Measurements from ENCODE around the gene TUBB1. TPM values are rescaled to one million over a fixed set of nuclear protein-coding genes. Genes with fewer than 3 reads are reported as not detected.

TUBB1 gene
- total RNA-seq, 1 experiment from 2014 or later = not detected

DNA sequence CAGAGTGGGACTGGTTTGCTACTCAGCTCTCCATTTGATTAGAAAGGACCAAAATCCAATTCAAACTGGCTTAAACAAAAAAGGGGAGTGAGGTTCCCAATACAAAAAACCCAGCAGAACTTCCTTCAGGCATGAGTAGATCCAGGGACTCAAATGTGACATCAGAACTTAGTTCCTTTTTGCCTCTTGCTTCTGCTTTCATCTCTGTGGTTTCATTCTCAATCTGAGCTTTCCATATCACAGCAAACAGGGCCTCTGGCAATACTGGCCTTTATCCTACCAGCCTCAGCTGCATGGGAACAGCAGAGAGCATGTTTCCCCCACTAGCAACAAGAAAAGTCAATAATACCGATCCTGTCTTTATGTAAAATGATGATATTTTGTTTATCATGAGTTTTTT, 52.0 kb downstream of the TUBB1 start:
- Histone ChIP-seq H3K36me3 (ENCODE audit: insufficient read depth, low read length, poor library complexity, severe bottlenecking) (no peaks in the 10 kb centered on the region), H3K4me1 (ENCODE audit: insufficient read depth, low read length, poor library complexity, severe bottlenecking) (no peaks in the 10 kb centered on the region), H3K27me3 (replicated peaks; ENCODE audit: insufficient read depth, low read depth, low read length, poor library complexity) (peaks cover 80% of the 10 kb centered on the region), H3K27ac (ENCODE audit: low read depth, low read length, poor library complexity, severe bottlenecking) (no peak overlapping the region), H3K9me3 (ENCODE audit: low read depth, low read length, poor library complexity, severe bottlenecking) (no peaks in the 10 kb centered on the region), H3K4me3 (ENCODE audit: low read depth, low read length, poor library complexity, severe bottlenecking) (no peak overlapping the region)
- no TSS peak for BruUV-seq (replicated peaks)
- intact Hi-C loops (cut with micrococcal nuclease; ENCODE audit: unreplicated experiment) = no loop called here
- ChIA-PET CTCF (no interaction called here), POLR2A (ENCODE audit: low non-redundant PET) (no interaction called here)
- DNase-seq (ENCODE audit: low spot score) = no peak
- TF ChIP-seq, protein P1, sequence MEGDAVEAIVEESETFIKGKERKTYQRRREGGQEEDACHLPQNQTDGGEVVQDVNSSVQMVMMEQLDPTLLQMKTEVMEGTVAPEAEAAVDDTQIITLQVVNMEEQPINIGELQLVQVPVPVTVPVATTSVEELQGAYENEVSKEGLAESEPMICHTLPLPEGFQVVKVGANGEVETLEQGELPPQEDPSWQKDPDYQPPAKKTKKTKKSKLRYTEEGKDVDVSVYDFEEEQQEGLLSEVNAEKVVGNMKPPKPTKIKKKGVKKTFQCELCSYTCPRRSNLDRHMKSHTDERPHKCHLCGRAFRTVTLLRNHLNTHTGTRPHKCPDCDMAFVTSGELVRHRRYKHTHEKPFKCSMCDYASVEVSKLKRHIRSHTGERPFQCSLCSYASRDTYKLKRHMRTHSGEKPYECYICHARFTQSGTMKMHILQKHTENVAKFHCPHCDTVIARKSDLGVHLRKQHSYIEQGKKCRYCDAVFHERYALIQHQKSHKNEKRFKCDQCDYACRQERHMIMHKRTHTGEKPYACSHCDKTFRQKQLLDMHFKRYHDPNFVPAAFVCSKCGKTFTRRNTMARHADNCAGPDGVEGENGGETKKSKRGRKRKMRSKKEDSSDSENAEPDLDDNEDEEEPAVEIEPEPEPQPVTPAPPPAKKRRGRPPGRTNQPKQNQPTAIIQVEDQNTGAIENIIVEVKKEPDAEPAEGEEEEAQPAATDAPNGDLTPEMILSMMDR (conservative IDR thresholded peaks at IDR 0.05; ENCODE audit: low read depth, low read length) = no peak
- no peak for TF ChIP-seq EZH2 (IDR thresholded peaks at IDR 0.05; ENCODE audit: borderline replicate concordance, low read depth, low read length, poor library complexity, severe bottlenecking)

DNA sequence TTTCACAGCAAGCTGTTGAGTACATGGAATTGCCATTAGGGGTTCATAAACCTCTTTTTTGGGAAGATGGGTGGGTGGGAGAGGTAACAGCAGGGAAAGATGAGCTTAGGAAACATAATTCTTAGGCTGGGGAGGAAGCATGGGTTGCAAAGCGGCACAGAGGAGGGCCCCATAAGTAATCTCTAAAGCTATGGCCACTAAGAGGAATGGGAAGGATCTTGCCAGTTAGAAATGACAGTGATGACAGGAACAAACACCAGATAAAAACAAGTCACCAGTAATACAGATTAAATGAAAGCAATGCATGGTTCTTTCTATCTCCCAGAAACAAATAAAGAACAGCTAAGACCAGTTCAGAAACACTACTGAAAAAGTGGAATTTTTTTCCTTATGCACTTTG, 54.4 kb downstream of the TUBB1 start:
- no TSS peak for BruUV-seq (replicated peaks)
- ChIA-PET CTCF (interaction anchor here (0.7 to 1.3 kb wide), 2 partner anchors 9 to 45 kb away, joined by 7 to 16 read pairs; no protein-coding TSS in a partner anchor), POLR2A (ENCODE audit: low non-redundant PET) (no interaction called here)
- H3K9me3 ChIP-seq (ENCODE audit: low read depth, low read length, poor library complexity, severe bottlenecking) = no peaks in the 10 kb centered on the region
- H3K27me3 ChIP-seq (replicated peaks; ENCODE audit: insufficient read depth, low read depth, low read length, poor library complexity) = peaks cover 87% of the 10 kb centered on the region
- no peaks in the 10 kb centered on the region for H3K36me3 ChIP-seq (ENCODE audit: insufficient read depth, low read length, poor library complexity, severe bottlenecking)
- no peak for DNase-seq (ENCODE audit: low spot score)
- no peak overlapping the region for H3K27ac ChIP-seq (ENCODE audit: low read depth, low read length, poor library complexity, severe bottlenecking)
- intact Hi-C loops (cut with micrococcal nuclease; ENCODE audit: unreplicated experiment) = no loop called here
- TF ChIP-seq EZH2 (IDR thresholded peaks at IDR 0.05; ENCODE audit: borderline replicate concordance, low read depth, low read length, poor library complexity, severe bottlenecking) = no peak
- TF ChIP-seq, protein P1 (conservative IDR thresholded peaks at IDR 0.05; ENCODE audit: low read depth, low read length) = no peak
- no peaks in the 10 kb centered on the region for H3K4me1 ChIP-seq (ENCODE audit: insufficient read depth, low read length, poor library complexity, severe bottlenecking)
- no peak overlapping the region for H3K4me3 ChIP-seq (ENCODE audit: low read depth, low read length, poor library complexity, severe bottlenecking)

DNA sequence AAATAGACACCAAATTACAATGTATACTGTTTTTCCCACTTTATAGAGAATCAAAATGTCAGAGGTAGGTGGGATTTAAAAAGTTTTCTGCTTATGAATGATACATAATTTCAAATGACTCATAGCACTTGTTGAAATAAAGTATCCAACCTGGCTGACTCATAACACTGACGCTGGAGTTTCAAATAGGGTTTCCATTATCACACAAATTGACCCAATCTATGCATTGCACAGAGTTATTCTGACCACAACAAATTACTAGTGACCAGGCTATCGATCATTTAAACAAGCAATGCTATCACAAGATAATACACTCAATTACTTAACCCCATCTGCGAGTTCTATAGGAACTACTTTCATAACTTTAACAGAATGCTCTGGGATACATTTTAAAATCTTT, 55.2 kb downstream of the TUBB1 start:
- POLR2A ChIA-PET (ENCODE audit: low non-redundant PET) = no interaction called here
- no peak for DNase-seq (ENCODE audit: low spot score)
- no peak overlapping the region for H3K4me3 ChIP-seq (ENCODE audit: low read depth, low read length, poor library complexity, severe bottlenecking)
- H3K27ac ChIP-seq (ENCODE audit: low read depth, low read length, poor library complexity, severe bottlenecking) = no peak overlapping the region
- no peaks in the 10 kb centered on the region for H3K36me3 ChIP-seq (ENCODE audit: insufficient read depth, low read length, poor library complexity, severe bottlenecking)
- CTCF ChIA-PET = no interaction called here
- TF ChIP-seq EZH2 (IDR thresholded peaks at IDR 0.05; ENCODE audit: borderline replicate concordance, low read depth, low read length, poor library complexity, severe bottlenecking) = no peak
- TF ChIP-seq, protein P1 (conservative IDR thresholded peaks at IDR 0.05; ENCODE audit: low read depth, low read length) = no peak
- intact Hi-C loops (cut with micrococcal nuclease; ENCODE audit: unreplicated experiment) = no loop called here
- H3K9me3 ChIP-seq (ENCODE audit: low read depth, low read length, poor library complexity, severe bottlenecking) = no peaks in the 10 kb centered on the region
- no peaks in the 10 kb centered on the region for H3K4me1 ChIP-seq (ENCODE audit: insufficient read depth, low read length, poor library complexity, severe bottlenecking)
- peaks cover 80% of the 10 kb centered on the region for H3K27me3 ChIP-seq (replicated peaks; ENCODE audit: insufficient read depth, low read depth, low read length, poor library complexity)
- no TSS peak for BruUV-seq (replicated peaks)

All from A673 (cell line).